ENCODE data around the gene HAVCR1. TPM values are rescaled to one million over a fixed set of nuclear protein-coding genes. Genes with fewer than 3 reads are reported as not detected.

The HAVCR1 gene
- total and polyA plus RNA-seq, 4 donors = 0.12 to 0.46 (median 0.36) TPM

- Histone ChIP-seq H3K9ac (ENCODE audit: insufficient read depth in 1 of 2, low read length in 2 of 2) (no peak overlapping the region), H3K27ac (ENCODE audit: low read depth in 1 of 2, low read length in 1 of 2) (no peak overlapping the region), H3K4me1 (ENCODE audit: control insufficient read depth in 5 of 5, insufficient read depth in 5 of 5, low read length in 5 of 5) (no peaks in the 10 kb centered on the region), H3K27me3 (ENCODE audit: control insufficient read depth in 3 of 3, insufficient read depth in 3 of 3, low read length in 2 of 3) (no peaks in the 10 kb centered on the region), H3K9me3 (ENCODE audit: control insufficient read depth in 4 of 4, insufficient read depth in 3 of 4, low read length in 3 of 4) (no peaks in the 10 kb centered on the region), H3K36me3 (ENCODE audit: control insufficient read depth in 4 of 4, insufficient read depth in 4 of 4, low read length in 4 of 4) (no peaks in the 10 kb centered on the region), H3K4me3 (no peak overlapping the region)
- no peak for DNase-seq
- no peak for ATAC-seq (ENCODE audit: insufficient read depth, low FRiP score)
- no peak for TF ChIP-seq CTCF (IDR thresholded peaks at IDR 0.05; ENCODE audit: control extremely low read depth, extremely low read depth)
- 82 to 92% methylated on average over 3 of the region's 3 CpGs for WGBS, 2 donors
Measured at GRCh38 chr5:157069949-157070348, 11.0 kb upstream of the HAVCR1 start.

GRCh38 chr5:157068785-157069184 lies 9.9 kb upstream of the HAVCR1 start:
- Histone ChIP-seq H3K36me3 (ENCODE audit: control insufficient read depth in 4 of 4, insufficient read depth in 4 of 4, low read length in 4 of 4) (no peaks in the 10 kb centered on the region), H3K9ac (ENCODE audit: insufficient read depth in 1 of 2, low read length in 2 of 2) (no peak overlapping the region), H3K27me3 (ENCODE audit: control insufficient read depth in 3 of 3, insufficient read depth in 3 of 3, low read length in 2 of 3) (no peaks in the 10 kb centered on the region), H3K4me3 (no peak overlapping the region), H3K9me3 (ENCODE audit: control insufficient read depth in 4 of 4, insufficient read depth in 3 of 4, low read length in 3 of 4) (peaks cover 0 to under 1% (median 0%) of the 10 kb centered on the region in 4 donors), H3K27ac (ENCODE audit: low read depth in 1 of 2, low read length in 1 of 2) (no peak overlapping the region), H3K4me1 (ENCODE audit: control insufficient read depth in 5 of 5, insufficient read depth in 5 of 5, low read length in 5 of 5) (peaks cover 0 to 6% (median 0%) of the 10 kb centered on the region in 5 donors)
- ATAC-seq (ENCODE audit: insufficient read depth, low FRiP score) (no peak), DNase-seq (no peak)
- WGBS, 2 donors = 87 to 92% methylated on average over 5 of the region's 5 CpGs
- TF ChIP-seq CTCF (IDR thresholded peaks at IDR 0.05; ENCODE audit: control extremely low read depth, extremely low read depth) = no peak

DNA sequence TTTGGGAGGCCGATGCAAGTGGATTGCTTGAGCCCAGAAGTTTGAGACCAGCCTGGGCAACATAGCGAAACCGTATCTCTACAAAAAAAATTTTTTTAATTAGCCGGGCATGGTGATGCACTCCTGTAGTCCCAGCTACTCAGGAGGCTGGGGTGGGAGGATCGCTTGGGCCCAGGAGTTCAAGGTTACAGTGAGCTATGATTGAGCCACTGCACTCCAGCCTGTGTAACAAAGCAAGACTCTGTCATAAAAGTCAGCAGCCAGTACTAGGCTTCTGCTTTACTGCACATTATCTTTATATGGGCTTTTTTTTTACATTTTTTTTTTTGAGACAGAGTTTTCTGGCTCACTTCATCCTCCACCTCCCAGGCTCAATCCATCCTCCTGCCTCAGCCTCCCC lies 9.4 kb upstream of the HAVCR1 start:
- ATAC-seq (ENCODE audit: insufficient read depth, low FRiP score) (no peak), DNase-seq (no peak)
- TF ChIP-seq CTCF (IDR thresholded peaks at IDR 0.05; ENCODE audit: control extremely low read depth, extremely low read depth) = no peak
- 94% methylated on average over 5 of the region's 5 CpGs for WGBS, 2 donors
- Histone ChIP-seq H3K27me3 (ENCODE audit: control insufficient read depth in 3 of 3, insufficient read depth in 3 of 3, low read length in 2 of 3) (no peaks in the 10 kb centered on the region), H3K4me1 (ENCODE audit: control insufficient read depth in 5 of 5, insufficient read depth in 5 of 5, low read length in 5 of 5) (peaks cover 0 to 7% (median 0%) of the 10 kb centered on the region in 5 donors), H3K9ac (ENCODE audit: insufficient read depth in 1 of 2, low read length in 2 of 2) (no peak overlapping the region), H3K4me3 (no peak overlapping the region), H3K9me3 (ENCODE audit: control insufficient read depth in 4 of 4, insufficient read depth in 3 of 4, low read length in 3 of 4) (peaks cover 0 to 2% (median 0%) of the 10 kb centered on the region in 4 donors), H3K36me3 (ENCODE audit: control insufficient read depth in 4 of 4, insufficient read depth in 4 of 4, low read length in 4 of 4) (no peaks in the 10 kb centered on the region), H3K27ac (ENCODE audit: low read depth in 1 of 2, low read length in 1 of 2) (no peak overlapping the region)

DNA sequence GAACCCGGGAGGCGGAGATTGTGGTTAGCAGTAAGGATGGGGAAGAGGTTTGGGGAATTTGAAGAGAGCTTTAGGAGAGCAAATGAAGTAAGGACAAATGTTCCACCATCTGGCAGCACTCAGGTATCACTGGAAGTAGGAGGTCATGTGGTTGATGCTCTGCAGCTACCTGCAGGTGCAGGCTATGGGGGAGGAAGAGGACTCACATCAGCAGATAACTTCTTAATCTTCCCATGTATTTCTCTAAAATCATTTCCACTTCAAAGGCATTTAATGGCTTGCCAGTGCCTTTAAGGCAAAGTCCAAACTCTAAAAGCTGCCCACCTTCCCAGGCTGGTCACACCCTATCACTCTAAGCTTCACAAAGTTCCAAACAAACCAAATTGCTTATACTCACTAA lies 8.1 kb upstream of the HAVCR1 start:
- TF ChIP-seq CTCF (IDR thresholded peaks at IDR 0.05; ENCODE audit: control extremely low read depth, extremely low read depth) = no peak
- H3K9ac ChIP-seq (ENCODE audit: insufficient read depth in 1 of 2, low read length in 2 of 2) = no peak overlapping the region
- no peak overlapping the region for H3K27ac ChIP-seq (ENCODE audit: low read depth in 1 of 2, low read length in 1 of 2)
- H3K36me3 ChIP-seq (ENCODE audit: control insufficient read depth in 4 of 4, insufficient read depth in 4 of 4, low read length in 4 of 4) = no peaks in the 10 kb centered on the region
- peaks cover 0 to 7% (median 0%) of the 10 kb centered on the region in 5 donors for H3K4me1 ChIP-seq (ENCODE audit: control insufficient read depth in 5 of 5, insufficient read depth in 5 of 5, low read length in 5 of 5)
- peaks cover 0 to 2% (median 0%) of the 10 kb centered on the region in 4 donors for H3K9me3 ChIP-seq (ENCODE audit: control insufficient read depth in 4 of 4, insufficient read depth in 3 of 4, low read length in 3 of 4)
- no peak overlapping the region for H3K4me3 ChIP-seq
- ATAC-seq (ENCODE audit: insufficient read depth, low FRiP score) (no peak), DNase-seq (no peak)
- 64 to 77% methylated on average over 2 of the region's 2 CpGs for WGBS, 2 donors
- no peaks in the 10 kb centered on the region for H3K27me3 ChIP-seq (ENCODE audit: control insufficient read depth in 3 of 3, insufficient read depth in 3 of 3, low read length in 2 of 3)
